Esophagus muscularis mucosa (tissue), 4 donors: ENCODE results near the gene STAT5B. TPM values are rescaled to one million over a fixed set of nuclear protein-coding genes. Genes with fewer than 3 reads are reported as not detected.

Source experiments
- DNase-seq: peaks from one replicate; pipeline ENCODE4 v3.0.0-alpha.2; 2017; ENCODE audit errors: extremely low spot score
- H3K27ac ChIP-seq, 4 donors: fragments of 200-600 bp; sonication (generic); replicated peaks in 1 of 4; 1 replicate in 3 of 4; 2 replicates in 1 of 4; pipeline ENCODE4 v1.5.1; 2016 to 2019; ENCODE audit warnings: mild to moderate bottlenecking in 1 of 4
- H3K27me3 ChIP-seq, 4 donors: fragments of 200-600 bp; sonication (generic); one replicate each; pipeline versions ENCODE4 v1.5.1 to v1.6.0; 2016 to 2019
- H3K36me3 ChIP-seq, 4 donors: fragments of 200-600 bp; sonication (generic); one replicate each; pipeline ENCODE4 v1.5.1; 2016 to 2019
- H3K4me1 ChIP-seq, 4 donors: fragments of 200-600 bp; sonication (generic); one replicate each; pipeline ENCODE4 v1.5.1; 2016 to 2019
- H3K4me3 ChIP-seq, 4 donors: fragments of 200-600 bp; sonication (generic); 1 replicate in 2 of 4; 2 replicates in 2 of 4; pipeline ENCODE4 v1.5.1; 2016 to 2019; ENCODE audit warnings: mild to moderate bottlenecking in 4 of 4, moderate library complexity in 1 of 4
- H3K9me3 ChIP-seq, 4 donors: fragments of 200-600 bp; sonication (generic); 1 replicate in 3 of 4; 2 replicates in 1 of 4; pipeline ENCODE4 v1.5.1; 2016 to 2019
- CTCF ChIP-seq, 3 experiments: fragments of 200-600 bp in 2 of 3; fragments of 450-650 bp in 1 of 3; sonication (generic) in 2 of 3; IDR thresholded peaks; one replicate each; pipeline ENCODE4 v1.5.1; 2017 to 2019; ENCODE audit warnings: antibody characterized with exemption in 3 of 3, mild to moderate bottlenecking in 2 of 3, moderate library complexity in 1 of 3
- EP300 ChIP-seq: sonication (generic); formaldehyde crosslinking; IDR thresholded peaks from one replicate; pipeline ENCODE4 v1.6.1; 2017; ENCODE audit warnings: antibody characterized with exemption
- POLR2A ChIP-seq: fragments of 450-650 bp; IDR thresholded peaks from one replicate; pipeline ENCODE4 v1.6.1; 2017; ENCODE audit warnings: antibody characterized with exemption, moderate library complexity, mild to moderate bottlenecking, low read depth
- POLR2AphosphoS5 ChIP-seq, 2 donors: sonication (generic); formaldehyde crosslinking; IDR thresholded peaks; one replicate each; pipeline ENCODE4 v1.6.1; 2017; ENCODE audit warnings: antibody characterized with exemption in 2 of 2
- WGBS: methylation state at CpG from one replicate; pipeline ENCODE4 v1.1.5; 2018; 5-methylcytosine and 5-hydroxymethylcytosine counted together
- intact Hi-C: fragments of 100-400 bp; cut with DNase I; formaldehyde crosslinking; loops from one replicate; pipeline ENCODE4 v1.15.1; 2023
- total RNA-seq, 4 donors: library from RNA; depleted of rRNA; stranded (reverse); fragments of >200 nt; gene quantifications; one replicate each; pipeline versions ENCODE4 v1.1.0 to v1.2.1, GENCODE V29; 2016

STAT5B gene
- total RNA-seq, 4 donors from 2014 or later = 75.0 to 93.4 (median 85.2) TPM

- no peak for TF ChIP-seq CTCF (IDR thresholded peaks at IDR 0.05)
- TF ChIP-seq POLR2AphosphoS5 (IDR thresholded peaks at IDR 0.05) = no peak
- no peak for TF ChIP-seq EP300
- no peak for TF ChIP-seq POLR2A
- H3K4me1 ChIP-seq = peaks cover 26 to 42% (median 39%) of the 10 kb centered on the region in 4 donors
- no peaks in the 10 kb centered on the region for H3K9me3 ChIP-seq
- no peaks in the 10 kb centered on the region for H3K27me3 ChIP-seq
- H3K4me3 ChIP-seq = peak overlapping the region; percentile 76 to 96 (median 90)
- H3K27ac ChIP-seq = peak overlapping the region; percentile 86 to 94 (median 89)
- WGBS = 59% methylated on average over 6 of the region's 6 CpGs
- no peak for DNase-seq
- intact Hi-C loops = no loop called here
- H3K36me3 ChIP-seq = no peaks in the 10 kb centered on the region
Measured at GRCh38 chr17:42277342-42277712, 1.1 kb upstream of the STAT5B start.

- H3K9me3 ChIP-seq = no peaks in the 10 kb centered on the region
- peak overlapping the region; percentile 76 to 96 (median 90) for H3K4me3 ChIP-seq
- peak overlapping the region; percentile 86 to 94 (median 89) for H3K27ac ChIP-seq
- H3K4me1 ChIP-seq = peaks cover 31 to 48% (median 44%) of the 10 kb centered on the region in 4 donors
- DNase-seq = no peak
- no peak for TF ChIP-seq EP300
- TF ChIP-seq POLR2A = no peak
- no peak for TF ChIP-seq CTCF (IDR thresholded peaks at IDR 0.05)
- TF ChIP-seq POLR2AphosphoS5 (IDR thresholded peaks at IDR 0.05) = no peak
- H3K27me3 ChIP-seq = no peaks in the 10 kb centered on the region
- intact Hi-C loops = no loop called here
- WGBS = 7% methylated on average over 11 of the region's 44 CpGs
- no peaks in the 10 kb centered on the region for H3K36me3 ChIP-seq
Measured at GRCh38 chr17:42276609-42277341, 584 bp upstream of the STAT5B start.

GRCh38 chr17:42275527-42276358 is 448 bp downstream of the STAT5B start:
- no peak for DNase-seq
- intact Hi-C loops = no loop called here
- TF ChIP-seq EP300 (no peak), POLR2AphosphoS5 (IDR thresholded peaks at IDR 0.05) (peak in 1 of 2 donors; percentile 62), CTCF (IDR thresholded peaks at IDR 0.05) (no peak), POLR2A (no peak)

GRCh38 chr17:42274812-42275526 is 1.2 kb downstream of the STAT5B start:
- DNase-seq = no peak
- TF ChIP-seq EP300 (no peak), CTCF (IDR thresholded peaks at IDR 0.05) (no peak), POLR2A (no peak), POLR2AphosphoS5 (IDR thresholded peaks at IDR 0.05) (no peak)
- Histone ChIP-seq H3K27me3 (no peaks in the 10 kb centered on the region), H3K4me1 (peaks cover 31 to 65% (median 61%) of the 10 kb centered on the region in 4 donors), H3K4me3 (peak overlapping the region; percentile 76 to 96 (median 90)), H3K36me3 (no peaks in the 10 kb centered on the region), H3K9me3 (no peaks in the 10 kb centered on the region), H3K27ac (peak overlapping the region; percentile 86 to 94 (median 89))
- intact Hi-C loops = no loop called here
- 11% methylated on average over 13 of the region's 13 CpGs for WGBS

More at GRCh38 chr17:42275527-42276358, 448 bp downstream of the STAT5B start:
- peak overlapping the region; percentile 76 to 96 (median 90) for H3K4me3 ChIP-seq
- H3K4me1 ChIP-seq = peaks cover 31 to 58% (median 53%) of the 10 kb centered on the region in 4 donors
- no peaks in the 10 kb centered on the region for H3K36me3 ChIP-seq
- no peaks in the 10 kb centered on the region for H3K27me3 ChIP-seq
- 2% methylated on average over 23 of the region's 82 CpGs for WGBS
- peak overlapping the region; percentile 86 to 94 (median 89) for H3K27ac ChIP-seq
- no peaks in the 10 kb centered on the region for H3K9me3 ChIP-seq
